Lower leg skin (tissue), 3 donors: ENCODE measurements around the gene NGLY1.

Source experiments
- CTCF ChIP-seq, 3 donors: fragments of 450-650 bp; IDR thresholded peaks; one replicate each; pipeline ENCODE4 v1.5.1; 2016; ENCODE audit warnings: antibody characterized with exemption in 3 of 3, mild to moderate bottlenecking in 3 of 3, moderate library complexity in 2 of 3
- POLR2A ChIP-seq, 2 donors: fragments of 450-650 bp; IDR thresholded peaks; one replicate each; pipeline ENCODE4 v1.6.1; 2016 to 2017; ENCODE audit warnings: antibody characterized with exemption in 2 of 2, mild to moderate bottlenecking in 1 of 2, moderate library complexity in 1 of 2

GRCh38 chr3:25801786-25802185, 18.5 kb upstream of the NGLY1 start:
- no peak for TF ChIP-seq CTCF (IDR thresholded peaks at IDR 0.05)
- TF ChIP-seq POLR2A (IDR thresholded peaks at IDR 0.05) = no peak
